Kidney epithelial cell (primary cell): ENCODE data around the gene ZNF692. TPM values are rescaled to one million over a fixed set of nuclear protein-coding genes. Genes with fewer than 3 reads are reported as not detected.

Experiments
- DNase-seq: peaks from one replicate; pipeline ENCODE4 v3.0.0-alpha.2; 2010; ENCODE audit warnings: low read depth
- H3K27me3 ChIP-seq: 2 replicates; pipeline ENCODE4 v1.6.0; 2011; ENCODE audit warnings: low read length; ENCODE audit not compliant: control insufficient read depth, insufficient read depth
- H3K36me3 ChIP-seq: 2 replicates; pipeline ENCODE4 v1.5.1; 2011; ENCODE audit warnings: low read length; ENCODE audit not compliant: control insufficient read depth, insufficient read depth
- H3K4me3 ChIP-seq: 2 replicates; pipeline ENCODE4 v1.5.1; 2011; ENCODE audit warnings: low read depth, mild to moderate bottlenecking, control low read depth, low read length
- CTCF ChIP-seq: IDR thresholded peaks from 2 replicates; pipeline ENCODE4 v1.5.1; 2011; ENCODE audit warnings: mild to moderate bottlenecking, moderate library complexity, low read length, control low read depth, inconsistent platforms; ENCODE audit not compliant: insufficient read depth, poor library complexity, severe bottlenecking
- total RNA-seq: library from RNA; depleted of rRNA; stranded (reverse); fragments of >200 nt; gene quantifications from 2 replicates; pipeline ENCODE4 v1.2.3, GENCODE V29; 2015

The ZNF692 gene
- total RNA-seq, 1 donor from 2014 or later, result 20.4 TPM

GRCh38 chr1:248841702-248842395 lies 17.0 kb downstream of the ZNF692 start:
- DNase-seq, result no peak
- TF ChIP-seq CTCF, result peak; percentile 44
- Histone ChIP-seq H3K4me3 (no peak overlapping the region), H3K36me3 (no peaks in the 10 kb centered on the region), H3K27me3 (no peaks in the 10 kb centered on the region)

DNA sequence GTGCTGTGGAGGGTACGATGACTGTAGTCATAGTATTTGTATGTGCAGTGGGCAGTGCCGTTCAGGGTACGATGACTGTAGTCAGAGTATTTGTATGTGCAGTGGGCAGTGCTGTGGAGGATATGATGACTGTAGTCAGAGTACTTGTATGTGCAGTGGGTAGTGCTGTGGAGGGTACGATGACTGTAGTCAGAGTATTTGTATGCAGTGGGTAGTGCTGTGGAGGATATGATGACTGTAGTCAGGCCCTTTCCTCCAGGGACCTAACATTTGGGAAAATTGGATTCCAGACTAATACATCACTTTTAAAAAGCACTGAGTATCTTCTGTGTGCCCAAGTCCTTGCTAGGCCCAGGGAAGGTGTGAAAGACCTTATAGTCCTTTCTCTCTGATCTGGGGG lies 17.9 kb downstream of the ZNF692 start:
- no peak for DNase-seq
- H3K4me3 ChIP-seq, result no peak overlapping the region

GRCh38 chr1:248839168-248839555 lies 19.7 kb downstream of the ZNF692 start:
- H3K27me3 ChIP-seq, result no peaks in the 10 kb centered on the region
- peak overlapping the region; percentile 93 for H3K4me3 ChIP-seq
- DNase-seq, result no peak
- no peaks in the 10 kb centered on the region for H3K36me3 ChIP-seq
- no peak for TF ChIP-seq CTCF

More for the DNA sequence above, 17.9 kb downstream of the ZNF692 start:
- TF ChIP-seq CTCF, result no peak
- H3K36me3 ChIP-seq, result no peaks in the 10 kb centered on the region
- no peaks in the 10 kb centered on the region for H3K27me3 ChIP-seq

DNA sequence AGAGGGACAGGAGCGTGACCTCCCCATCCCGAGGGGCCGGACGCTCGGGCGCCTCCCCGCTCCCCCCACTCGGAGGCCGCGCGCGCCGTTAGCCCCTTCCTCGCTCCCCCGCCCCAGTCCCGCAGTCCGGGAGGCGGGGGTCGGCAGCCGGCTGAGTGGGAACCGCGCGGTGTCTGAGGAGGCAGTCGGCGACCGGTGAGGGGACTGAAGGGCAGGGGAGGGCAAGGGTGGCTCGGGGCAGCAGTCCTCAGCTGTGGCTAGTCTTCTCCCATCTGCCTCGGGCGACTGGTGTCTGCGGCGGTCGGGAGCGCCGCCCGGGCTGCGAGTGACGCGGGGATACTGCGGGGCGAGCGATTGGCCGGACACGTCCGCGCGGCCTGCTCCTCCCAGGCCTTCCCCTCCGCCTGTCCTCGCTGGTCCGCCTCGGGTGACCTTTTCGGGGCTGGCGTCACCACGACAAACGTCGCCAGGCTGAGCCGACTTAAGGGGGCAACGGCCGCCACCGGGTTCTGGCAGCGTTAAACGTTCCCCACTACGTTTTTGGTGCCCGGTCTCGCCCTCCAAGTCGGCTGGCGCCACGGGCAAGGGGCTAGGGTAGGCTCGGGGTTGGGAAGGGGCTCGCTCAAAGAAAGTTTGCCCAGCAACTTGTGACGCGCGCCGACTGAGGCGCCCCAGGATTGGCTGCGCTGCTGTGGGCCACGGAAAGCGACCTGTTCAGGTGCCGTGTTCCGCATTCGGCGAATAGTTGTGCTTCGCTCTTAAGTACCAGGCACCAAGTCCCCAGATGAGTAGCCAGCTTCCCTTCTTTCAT lies 20.3 kb downstream of the ZNF692 start:
- Histone ChIP-seq H3K36me3 (no peaks in the 10 kb centered on the region), H3K4me3 (peak overlapping the region; percentile 93), H3K27me3 (no peaks in the 10 kb centered on the region)
- DNase-seq, result no peak
- TF ChIP-seq CTCF, result no peak

DNA sequence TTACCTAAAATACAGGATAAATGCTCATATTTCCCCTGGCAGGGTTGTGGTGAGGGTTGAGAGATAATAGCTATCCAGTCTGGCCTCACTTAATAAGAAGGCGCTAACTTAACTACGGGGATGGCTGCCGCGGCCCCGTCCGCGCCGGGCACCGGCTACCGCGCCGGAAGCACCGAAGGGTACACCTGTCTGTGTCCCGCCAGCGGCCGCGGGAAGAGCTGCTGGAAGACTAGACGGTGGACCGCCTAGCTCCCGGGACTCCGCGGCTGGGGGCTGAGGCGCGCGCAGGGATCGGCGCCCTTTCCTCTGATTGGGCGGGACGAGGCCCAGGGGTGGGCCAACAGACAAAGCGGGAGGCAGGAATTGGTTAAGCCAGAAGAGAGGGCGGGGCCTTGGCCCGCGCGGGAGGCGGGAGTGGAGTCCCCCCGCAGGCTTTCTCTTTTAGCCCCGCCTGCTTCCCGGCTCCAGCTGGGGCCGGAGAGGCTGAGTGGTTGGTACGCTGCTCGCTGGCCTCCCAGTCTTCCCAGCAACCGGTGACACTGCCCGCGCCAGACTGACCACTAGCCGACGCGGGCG lies 21.0 kb downstream of the ZNF692 start, which contains the start of gene ZNF672:
TSS of gene ZNF672 (plus strand) at position 444 of the 576 bp plus-strand sequence. CDS start 9,051 bp downstream, outside the sequence.
- no peak for TF ChIP-seq CTCF
- peak; percentile 88 for DNase-seq
- H3K4me3 ChIP-seq, result peak within 1 kb of the TSS; percentile 93
- H3K27me3 ChIP-seq, result no peaks in the 10 kb centered on the region
- H3K36me3 ChIP-seq, result no peaks in the 10 kb centered on the region
